Measurements from ENCODE around the gene LRG1. TPM values are rescaled to one million over a fixed set of nuclear protein-coding genes. Genes with fewer than 3 reads are reported as not detected.

Gene LRG1
- total and polyA plus RNA-seq, 10 of the 15 experiments (the other 5 are each of a cell fraction or from before 2014, with no cell fraction given), result 0.29 to 4.7 (median 0.58) TPM

- no peak overlapping the region for H2AFZ ChIP-seq (ENCODE audit: control insufficient read depth, low read depth, low read length)
- no peak overlapping the region for H3K4me2 ChIP-seq (ENCODE audit: control insufficient read depth, insufficient read depth)
- H3K4me3 ChIP-seq, result no peak overlapping the region
- FAIRE-seq (no peak), ATAC-seq (no peak), DNase-seq (ENCODE audit: low read depth, low spot score) (no peak)
- CTCF ChIA-PET, result interaction anchor here (1.2 kb wide), 1 partner anchor 84 kb away, joined by 4 read pairs; no protein-coding TSS in a partner anchor
- intact Hi-C loops (cut with micrococcal nuclease; ENCODE audit: unreplicated experiment) (no loop called here), in situ Hi-C loops (cut with MboI) (no loop called here)
- no peak overlapping the region for H3K27ac ChIP-seq (ENCODE audit: control insufficient read depth, insufficient read depth)
- H3K9ac ChIP-seq (ENCODE audit: control insufficient read depth, insufficient read depth, low read length), result no peak overlapping the region
- H4K20me1 ChIP-seq (ENCODE audit: control insufficient read depth, insufficient read depth), result no peaks in the 10 kb centered on the region
- TF ChIP-seq SREBF2 (IDR thresholded peaks at IDR 0.05; ENCODE audit: low read length), result no peak
- no peak for TF ChIP-seq ESRRA (IDR thresholded peaks at IDR 0.05; ENCODE audit: low read length)
- no peak for TF ChIP-seq IKZF1 (conservative IDR thresholded peaks at IDR 0.05)
- no peak for TF ChIP-seq ZBED1 (IDR thresholded peaks at IDR 0.05; ENCODE audit: borderline replicate concordance)
- TF ChIP-seq MEF2A (IDR thresholded peaks at IDR 0.05; ENCODE audit: insufficient read depth, low read depth, low read length), result no peak
- no peak for TF ChIP-seq MYC (IDR thresholded peaks at IDR 0.05; ENCODE audit: insufficient read depth, insufficient read length, insufficient replicate concordance, low read length, severe bottlenecking)
- no peak for TF ChIP-seq ELK1 (IDR thresholded peaks at IDR 0.05; ENCODE audit: low read depth, low read length)
- TF ChIP-seq PKNOX1 (IDR thresholded peaks at IDR 0.05), result no peak
- no peak for TF ChIP-seq MLLT1 (IDR thresholded peaks at IDR 0.05)
- no peak for TF ChIP-seq ZNF622 (IDR thresholded peaks at IDR 0.05)
- TF ChIP-seq PAX8 (IDR thresholded peaks at IDR 0.05), result no peak
- TF ChIP-seq STAT3 (IDR thresholded peaks at IDR 0.05; ENCODE audit: low read depth, low read length), result no peak
- TF ChIP-seq BRCA1 (IDR thresholded peaks at IDR 0.05; ENCODE audit: low read depth, low read length), result no peak
- POLR2A ChIA-PET, result no interaction called here
- H3K36me3 ChIP-seq (ENCODE audit: control insufficient read depth in 2 of 2, insufficient read depth in 2 of 2, low read length in 1 of 2), result no peaks in the 10 kb centered on the region
- RAD21 ChIA-PET (ENCODE audit: unreplicated experiment), result no interaction called here
- SMC1A ChIA-PET (ENCODE audit: uncharacterized antibody, unreplicated experiment), result no interaction called here
- no peaks in the 10 kb centered on the region for H3K79me2 ChIP-seq (ENCODE audit: control insufficient read depth, insufficient read depth, low read length)
- H3K9me3 ChIP-seq (replicated peaks; ENCODE audit: control insufficient read depth, insufficient read depth, low read length), result no peaks in the 10 kb centered on the region
- WGBS (ENCODE audit: insufficient coverage, insufficient replicate concordance, low lambda C conversion rate, missing lambda C conversion rate), result 50% methylated on average over 18 of the region's 18 CpGs
- H3K4me1 ChIP-seq (ENCODE audit: control insufficient read depth, insufficient read depth, low read length), result no peaks in the 10 kb centered on the region
- no peaks in the 10 kb centered on the region for H3K27me3 ChIP-seq (replicated peaks in 1 of 2; ENCODE audit: control insufficient read depth in 2 of 2, insufficient read depth in 2 of 2, low read length in 1 of 2)
- BruUV-seq (replicated peaks), result no TSS peak
These were observed 10.2 kb upstream of the LRG1 start for GRCh38 chr19:4550018-4550417.
